ENCODE measurements around the gene FKBP1A.

The FKBP1A gene

DNA sequence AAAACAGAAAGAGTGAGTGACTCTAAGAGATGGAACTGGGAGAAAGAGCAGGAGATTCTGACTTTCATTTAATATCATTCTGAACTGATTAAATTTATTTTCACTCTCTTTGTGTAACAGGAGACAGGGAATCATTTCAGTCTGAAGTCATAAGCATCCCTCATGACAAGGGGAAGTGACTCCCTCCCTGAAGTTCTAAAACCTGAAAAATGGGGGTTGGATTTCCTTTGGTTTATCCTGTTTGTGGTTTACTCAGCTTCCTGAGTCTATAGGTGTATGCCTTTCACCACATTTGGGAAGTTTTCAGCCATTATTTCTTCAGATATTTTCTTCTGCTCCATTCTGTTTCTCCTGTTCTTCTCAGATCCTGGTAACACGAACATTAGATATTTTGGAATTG, 3.4 kb upstream of the FKBP1A start:
- WGBS: 70% methylated on average over 1 of the region's 1 CpG
- Histone ChIP-seq H2AFZ (ENCODE audit: low read depth, low read length) (no peak overlapping the region), H3K27ac (ENCODE audit: low read length, poor library complexity, severe bottlenecking) (no peak overlapping the region), H3K4me1 (ENCODE audit: control insufficient read depth, insufficient read depth, low read depth, low read length) (peaks cover 8% of the 10 kb centered on the region), H3K36me3 (ENCODE audit: control insufficient read depth in 1 of 2, insufficient read depth in 2 of 2, low read depth in 1 of 2, low read length in 2 of 2) (no peaks in the 10 kb centered on the region), H3K4me2 (ENCODE audit: low read length, poor library complexity, severe bottlenecking) (no peak overlapping the region), H3K4ac (ENCODE audit: low read depth in 1 of 2, low read length in 2 of 2) (no peak overlapping the region), H4K8ac (ENCODE audit: low read length) (no peak overlapping the region), H3K4me3 (ENCODE audit: insufficient read depth in 1 of 2, low read depth in 1 of 2, low read length in 2 of 2) (no peak overlapping the region), H3K14ac (ENCODE audit: low read length in 2 of 2) (no peak overlapping the region), H3K18ac (ENCODE audit: low read depth in 1 of 2, low read length in 2 of 2) (no peak overlapping the region), H3K79me1 (replicated peaks; ENCODE audit: low read length, poor library complexity, severe bottlenecking) (no peaks in the 10 kb centered on the region), H3K9me3 (ENCODE audit: control insufficient read depth, low read length) (no peaks in the 10 kb centered on the region), H4K91ac (ENCODE audit: low read length) (no peak overlapping the region), H2BK5ac (ENCODE audit: low read depth, low read length, poor library complexity, severe bottlenecking) (no peak overlapping the region), H3K9ac (ENCODE audit: low read length) (no peak overlapping the region), H2BK15ac (ENCODE audit: low read depth, poor library complexity, severe bottlenecking) (no peak overlapping the region), H2AK5ac (ENCODE audit: low read length, severe bottlenecking) (no peak overlapping the region), H2BK12ac (ENCODE audit: low read length in 2 of 2) (no peak overlapping the region), H2BK120ac (ENCODE audit: low read depth, low read length) (no peak overlapping the region), H3K23ac (ENCODE audit: low read length in 2 of 2) (no peak overlapping the region), H3K27me3 (ENCODE audit: control insufficient read depth in 1 of 2, insufficient read depth in 1 of 2, low read length in 2 of 2) (peaks cover 3 to 19% of the 10 kb centered on the region in 2 experiments)
- DNase-seq: no peak

DNA sequence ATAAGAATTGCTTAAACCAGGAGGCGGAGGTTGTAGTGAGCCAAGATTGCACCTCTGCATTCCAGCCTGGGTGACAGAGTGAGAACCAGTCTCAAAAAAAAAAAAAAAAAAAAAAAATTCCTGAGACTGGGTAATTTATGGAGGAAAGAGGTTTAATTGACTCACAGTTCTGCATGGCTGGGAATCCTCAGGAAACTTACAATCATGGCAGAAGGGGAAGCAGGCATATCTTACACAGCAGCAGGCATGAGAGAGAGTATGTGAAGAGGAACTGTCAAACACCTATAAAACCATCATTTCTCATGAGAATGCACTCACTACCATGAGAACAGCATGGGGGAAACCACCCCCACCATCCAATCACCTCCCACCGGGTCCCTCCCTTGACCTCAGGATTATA, 1.8 kb upstream of the FKBP1A start:
- Histone ChIP-seq H3K14ac (ENCODE audit: low read length in 2 of 2) (no peak overlapping the region), H3K23ac (ENCODE audit: low read length in 2 of 2) (no peak overlapping the region), H3K27me3 (ENCODE audit: control insufficient read depth in 1 of 2, insufficient read depth in 1 of 2, low read length in 2 of 2) (peaks cover 3 to 19% of the 10 kb centered on the region in 2 experiments), H2BK120ac (ENCODE audit: low read depth, low read length) (no peak overlapping the region), H3K4me1 (ENCODE audit: control insufficient read depth, insufficient read depth, low read depth, low read length) (peaks cover 18% of the 10 kb centered on the region), H2BK5ac (ENCODE audit: low read depth, low read length, poor library complexity, severe bottlenecking) (no peak overlapping the region), H3K4ac (ENCODE audit: low read depth in 1 of 2, low read length in 2 of 2) (no peak overlapping the region), H3K4me2 (ENCODE audit: low read length, poor library complexity, severe bottlenecking) (no peak overlapping the region), H3K9me3 (ENCODE audit: control insufficient read depth, low read length) (no peaks in the 10 kb centered on the region), H2AK5ac (ENCODE audit: low read length, severe bottlenecking) (no peak overlapping the region), H3K27ac (ENCODE audit: low read length, poor library complexity, severe bottlenecking) (no peak overlapping the region), H3K18ac (ENCODE audit: low read depth in 1 of 2, low read length in 2 of 2) (no peak overlapping the region), H4K91ac (ENCODE audit: low read length) (no peak overlapping the region), H2BK15ac (ENCODE audit: low read depth, poor library complexity, severe bottlenecking) (no peak overlapping the region), H2AFZ (ENCODE audit: low read depth, low read length) (no peak overlapping the region), H3K36me3 (ENCODE audit: control insufficient read depth in 1 of 2, insufficient read depth in 2 of 2, low read depth in 1 of 2, low read length in 2 of 2) (peaks cover 6 to 7% of the 10 kb centered on the region in 2 experiments), H3K79me1 (replicated peaks; ENCODE audit: low read length, poor library complexity, severe bottlenecking) (no peaks in the 10 kb centered on the region), H2BK12ac (ENCODE audit: low read length in 2 of 2) (no peak overlapping the region), H4K8ac (ENCODE audit: low read length) (no peak overlapping the region), H3K9ac (ENCODE audit: low read length) (no peak overlapping the region), H3K4me3 (ENCODE audit: insufficient read depth in 1 of 2, low read depth in 1 of 2, low read length in 2 of 2) (no peak overlapping the region)
- no peak for DNase-seq
- 78% methylated on average over 1 of the region's 2 CpGs for WGBS

DNA sequence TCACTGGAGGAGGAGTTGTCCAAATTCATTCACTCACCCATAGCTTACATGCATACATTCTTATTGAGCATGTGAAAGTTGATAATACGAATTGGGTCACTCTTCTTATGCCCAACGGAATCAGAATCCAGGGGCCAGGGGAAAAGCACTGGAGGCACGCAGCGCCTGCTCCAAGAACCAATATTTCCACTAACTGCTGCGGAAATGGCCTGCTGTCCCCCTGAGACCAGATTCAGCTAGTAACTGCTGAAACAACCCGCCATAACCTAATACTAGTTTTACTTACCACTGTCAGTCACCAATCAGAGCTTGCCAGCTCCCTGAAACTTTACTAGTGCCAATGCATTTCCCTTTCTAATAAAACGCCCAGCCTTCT, 641 bp upstream of the FKBP1A start:
- no peak overlapping the region for H3K23ac ChIP-seq (ENCODE audit: low read length in 2 of 2)
- H3K14ac ChIP-seq (ENCODE audit: low read length in 2 of 2): no peak overlapping the region
- H2BK5ac ChIP-seq (ENCODE audit: low read depth, low read length, poor library complexity, severe bottlenecking): no peak overlapping the region
- peak overlapping the region; percentile 25 for H2AK5ac ChIP-seq (ENCODE audit: low read length, severe bottlenecking)
- H3K27me3 ChIP-seq (ENCODE audit: control insufficient read depth in 1 of 2, insufficient read depth in 1 of 2, low read length in 2 of 2): peaks cover 3 to 19% of the 10 kb centered on the region in 2 experiments
- H3K4me1 ChIP-seq (ENCODE audit: control insufficient read depth, insufficient read depth, low read depth, low read length): peaks cover 22% of the 10 kb centered on the region
- no peak overlapping the region for H2BK120ac ChIP-seq (ENCODE audit: low read depth, low read length)
- no peak overlapping the region for H2AFZ ChIP-seq (ENCODE audit: low read depth, low read length)
- no peak for DNase-seq
- peaks cover 6 to 7% of the 10 kb centered on the region in 2 experiments for H3K36me3 ChIP-seq (ENCODE audit: control insufficient read depth in 1 of 2, insufficient read depth in 2 of 2, low read depth in 1 of 2, low read length in 2 of 2)
- peak overlapping the region in 1 of 2 experiments; percentile 87 for H3K18ac ChIP-seq (ENCODE audit: low read depth in 1 of 2, low read length in 2 of 2)
- H3K4me2 ChIP-seq (ENCODE audit: low read length, poor library complexity, severe bottlenecking): peak overlapping the region; percentile 90
- H2BK12ac ChIP-seq (ENCODE audit: low read length in 2 of 2): peak overlapping the region in 1 of 2 experiments; percentile 26
- H3K79me1 ChIP-seq (replicated peaks; ENCODE audit: low read length, poor library complexity, severe bottlenecking): no peaks in the 10 kb centered on the region
- no peak overlapping the region for H2BK15ac ChIP-seq (ENCODE audit: low read depth, poor library complexity, severe bottlenecking)
- H4K91ac ChIP-seq (ENCODE audit: low read length): peak overlapping the region; percentile 52
- H3K4me3 ChIP-seq (ENCODE audit: insufficient read depth in 1 of 2, low read depth in 1 of 2, low read length in 2 of 2): peak overlapping the region in 1 of 2 experiments; percentile 89
- peak overlapping the region; percentile 14 for H4K8ac ChIP-seq (ENCODE audit: low read length)
- H3K27ac ChIP-seq (ENCODE audit: low read length, poor library complexity, severe bottlenecking): no peak overlapping the region
- no peaks in the 10 kb centered on the region for H3K9me3 ChIP-seq (ENCODE audit: control insufficient read depth, low read length)
- peak overlapping the region; percentile 24 to 63 for H3K4ac ChIP-seq (ENCODE audit: low read depth in 1 of 2, low read length in 2 of 2)
- H3K9ac ChIP-seq (ENCODE audit: low read length): peak overlapping the region; percentile 86
- WGBS: 86% methylated on average over 7 of the region's 7 CpGs

DNA sequence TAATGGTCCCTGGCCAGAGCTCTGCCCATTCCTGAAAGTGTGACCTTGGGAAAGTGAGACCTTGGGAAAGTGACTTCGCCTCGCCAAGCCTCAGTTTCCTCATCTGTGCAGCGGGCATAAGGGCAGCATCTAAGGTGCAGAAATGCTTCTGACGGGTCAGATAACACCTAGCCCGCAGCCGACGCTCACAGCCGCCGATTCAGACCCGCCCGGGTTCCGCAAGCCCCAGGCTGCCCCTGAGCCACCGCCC, 486 bp downstream of the FKBP1A start:
- H3K36me3 ChIP-seq (ENCODE audit: control insufficient read depth in 1 of 2, insufficient read depth in 2 of 2, low read depth in 1 of 2, low read length in 2 of 2): peaks cover 6 to 7% of the 10 kb centered on the region in 2 experiments
- peak overlapping the region; percentile 46 to 90 for H3K4ac ChIP-seq (ENCODE audit: low read depth in 1 of 2, low read length in 2 of 2)
- DNase-seq: no peak
- no peak overlapping the region for H2AK5ac ChIP-seq (ENCODE audit: low read length, severe bottlenecking)
- H3K4me3 ChIP-seq (ENCODE audit: insufficient read depth in 1 of 2, low read depth in 1 of 2, low read length in 2 of 2): peak overlapping the region; percentile 88 to 89
- peak overlapping the region; percentile 12 for H4K8ac ChIP-seq (ENCODE audit: low read length)
- H3K27me3 ChIP-seq (ENCODE audit: control insufficient read depth in 1 of 2, insufficient read depth in 1 of 2, low read length in 2 of 2): peaks cover 3 to 19% of the 10 kb centered on the region in 2 experiments
- peaks cover 25% of the 10 kb centered on the region for H3K4me1 ChIP-seq (ENCODE audit: control insufficient read depth, insufficient read depth, low read depth, low read length)
- H3K14ac ChIP-seq (ENCODE audit: low read length in 2 of 2): peak overlapping the region in 1 of 2 experiments; percentile 78
- peak overlapping the region; percentile 44 for H2BK15ac ChIP-seq (ENCODE audit: low read depth, poor library complexity, severe bottlenecking)
- no peak overlapping the region for H2AFZ ChIP-seq (ENCODE audit: low read depth, low read length)
- H3K27ac ChIP-seq (ENCODE audit: low read length, poor library complexity, severe bottlenecking): no peak overlapping the region
- peaks cover 2% of the 10 kb centered on the region for H3K79me1 ChIP-seq (replicated peaks; ENCODE audit: low read length, poor library complexity, severe bottlenecking)
- peak overlapping the region in 1 of 2 experiments; percentile 87 for H3K23ac ChIP-seq (ENCODE audit: low read length in 2 of 2)
- WGBS: under 1% methylated on average over 13 of the region's 13 CpGs
- no peak overlapping the region for H2BK5ac ChIP-seq (ENCODE audit: low read depth, low read length, poor library complexity, severe bottlenecking)
- no peaks in the 10 kb centered on the region for H3K9me3 ChIP-seq (ENCODE audit: control insufficient read depth, low read length)
- H2BK12ac ChIP-seq (ENCODE audit: low read length in 2 of 2): peak overlapping the region in 1 of 2 experiments; percentile 51
- H3K18ac ChIP-seq (ENCODE audit: low read depth in 1 of 2, low read length in 2 of 2): peak overlapping the region; percentile 61 to 73
- peak overlapping the region; percentile 90 for H3K4me2 ChIP-seq (ENCODE audit: low read length, poor library complexity, severe bottlenecking)
- peak overlapping the region; percentile 81 for H2BK120ac ChIP-seq (ENCODE audit: low read depth, low read length)
- H3K9ac ChIP-seq (ENCODE audit: low read length): peak overlapping the region; percentile 86
- H4K91ac ChIP-seq (ENCODE audit: low read length): peak overlapping the region; percentile 71
